Stimulated activated CD8-positive, alpha-beta memory T cell treated with anti-CD3 and anti-CD28 coated beads, Interleukin-15, amount 100 ng/mL, for 24 hours (primary cell): ENCODE results near the gene NRF1.
"Not testable (repeated sequence)": the region's sequence is repeated elsewhere in the genome, so short reads cannot be mapped to it uniquely, and the experiment has no call there.

ENCODE experiments used
- DNase-seq: peaks from one replicate; pipeline ENCODE4 v3.0.0-alpha.2; 2020; ENCODE audit warnings: low read depth

Gene NRF1

DNA sequence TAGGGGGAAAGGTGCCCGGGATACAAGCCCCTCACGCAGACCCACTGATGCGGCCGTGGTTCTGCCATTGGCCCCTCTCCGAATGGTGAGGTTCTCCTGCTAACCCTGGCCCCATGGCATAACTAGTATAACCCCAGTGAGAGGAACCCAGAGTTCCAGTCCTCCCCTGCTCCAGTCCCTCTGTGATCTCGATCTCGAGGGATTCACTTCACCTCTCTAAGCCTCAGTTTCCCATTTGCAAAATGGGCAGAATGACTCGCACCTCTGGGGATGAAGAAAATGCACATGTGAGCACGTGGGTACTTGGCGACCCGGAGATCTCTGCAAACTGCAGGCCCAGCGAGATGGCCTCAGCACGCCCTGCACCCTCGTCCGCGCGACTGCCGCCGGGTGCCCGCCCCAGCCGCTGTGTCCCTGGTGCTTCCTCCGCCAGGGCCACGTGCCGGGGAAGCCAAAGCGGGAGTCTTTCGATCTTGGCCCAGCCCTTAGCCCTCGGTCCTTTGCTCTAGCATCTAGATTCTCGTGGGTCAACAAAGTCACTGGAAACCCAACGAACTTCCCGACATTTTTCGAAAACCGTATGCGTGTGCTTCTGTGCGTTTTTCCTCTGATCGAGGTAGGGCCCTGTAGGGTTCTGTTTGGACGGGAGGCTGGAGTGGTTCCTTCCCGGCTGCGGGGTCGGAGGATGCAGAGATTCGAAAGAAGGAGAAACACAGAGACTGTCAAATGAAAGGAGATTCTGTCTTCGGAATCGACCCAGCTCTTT is 171.5 kb downstream of the NRF1 start:
- DNase-seq: no peak

DNA sequence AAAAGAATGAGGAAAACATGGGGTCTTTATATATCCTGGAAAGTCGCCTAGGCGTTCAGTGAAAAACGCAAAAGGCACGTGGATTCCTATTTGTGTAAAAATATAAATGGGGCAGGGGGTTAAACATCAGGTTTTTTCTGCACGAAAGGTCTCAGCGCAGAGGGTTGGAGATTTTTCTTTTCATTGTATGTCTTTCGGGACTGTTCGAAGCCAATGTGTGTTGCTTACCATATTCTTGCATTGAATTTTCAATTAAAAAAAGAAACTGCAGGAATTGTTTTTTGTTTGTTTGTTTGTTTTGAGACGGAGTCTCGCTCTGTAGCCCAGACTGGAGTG is 172.0 kb downstream of the NRF1 start:
- no peak for DNase-seq

DNA sequence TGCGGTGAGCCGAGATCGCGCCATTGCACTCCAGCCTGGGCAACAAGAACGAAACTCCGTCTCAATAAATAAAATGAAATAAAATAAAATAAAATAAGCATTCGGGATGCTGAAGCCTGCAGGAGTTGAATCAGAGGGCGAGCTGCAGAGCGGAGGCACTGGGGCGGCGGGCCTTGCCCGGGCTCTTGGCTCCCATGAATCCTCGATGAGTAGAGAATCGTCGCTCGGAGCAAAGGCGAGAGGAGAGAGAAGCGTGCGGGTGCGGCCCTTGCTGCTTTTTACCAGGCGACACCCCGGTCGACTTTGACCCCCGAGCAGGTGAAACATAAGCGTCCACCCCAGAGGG is 172.9 kb downstream of the NRF1 start:
- no peak for DNase-seq

DNA sequence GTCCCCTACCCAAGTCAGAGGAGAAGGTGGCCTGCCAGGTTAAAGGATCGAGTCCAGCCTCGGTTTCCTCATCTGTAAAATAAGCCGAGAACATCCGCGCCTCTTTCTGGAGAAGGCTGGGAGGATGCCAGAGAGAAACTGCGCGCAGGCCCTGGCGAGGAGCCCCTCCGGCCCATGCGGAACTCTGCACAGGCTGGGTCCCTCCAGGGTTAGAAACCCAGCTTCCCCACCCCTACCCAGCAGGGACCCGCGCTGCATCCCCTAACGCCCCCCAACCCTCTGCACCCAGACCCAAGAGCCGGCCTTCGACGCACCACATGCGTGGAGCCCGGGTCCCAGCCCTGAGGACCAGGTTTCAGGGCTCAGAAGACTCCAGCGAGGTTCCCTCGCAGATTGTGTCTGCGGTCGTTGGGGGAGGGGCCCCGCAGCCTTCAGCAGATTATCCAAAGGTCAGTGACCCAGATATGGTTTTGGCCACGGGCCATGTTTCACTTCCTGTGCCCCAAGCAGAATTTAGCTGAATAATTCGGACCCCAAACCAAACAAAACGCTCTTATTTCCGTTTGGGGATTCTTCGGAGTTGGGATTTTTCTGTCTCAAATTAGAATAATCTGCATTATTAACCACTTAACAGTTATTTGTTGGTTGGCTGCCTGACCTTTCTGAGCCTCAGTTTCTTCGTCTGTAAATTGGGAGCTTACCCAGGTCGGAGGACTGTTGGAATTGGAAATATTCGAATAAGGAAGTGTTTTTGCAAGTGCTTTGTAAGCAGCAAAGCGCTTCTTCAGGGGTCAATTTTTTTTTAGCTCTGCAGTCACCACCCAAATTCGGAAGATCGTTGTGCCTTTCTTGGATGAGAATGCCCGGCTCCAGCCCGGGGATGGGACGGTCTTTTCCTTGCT is 173.5 kb downstream of the NRF1 start:
- no peak for DNase-seq

DNA sequence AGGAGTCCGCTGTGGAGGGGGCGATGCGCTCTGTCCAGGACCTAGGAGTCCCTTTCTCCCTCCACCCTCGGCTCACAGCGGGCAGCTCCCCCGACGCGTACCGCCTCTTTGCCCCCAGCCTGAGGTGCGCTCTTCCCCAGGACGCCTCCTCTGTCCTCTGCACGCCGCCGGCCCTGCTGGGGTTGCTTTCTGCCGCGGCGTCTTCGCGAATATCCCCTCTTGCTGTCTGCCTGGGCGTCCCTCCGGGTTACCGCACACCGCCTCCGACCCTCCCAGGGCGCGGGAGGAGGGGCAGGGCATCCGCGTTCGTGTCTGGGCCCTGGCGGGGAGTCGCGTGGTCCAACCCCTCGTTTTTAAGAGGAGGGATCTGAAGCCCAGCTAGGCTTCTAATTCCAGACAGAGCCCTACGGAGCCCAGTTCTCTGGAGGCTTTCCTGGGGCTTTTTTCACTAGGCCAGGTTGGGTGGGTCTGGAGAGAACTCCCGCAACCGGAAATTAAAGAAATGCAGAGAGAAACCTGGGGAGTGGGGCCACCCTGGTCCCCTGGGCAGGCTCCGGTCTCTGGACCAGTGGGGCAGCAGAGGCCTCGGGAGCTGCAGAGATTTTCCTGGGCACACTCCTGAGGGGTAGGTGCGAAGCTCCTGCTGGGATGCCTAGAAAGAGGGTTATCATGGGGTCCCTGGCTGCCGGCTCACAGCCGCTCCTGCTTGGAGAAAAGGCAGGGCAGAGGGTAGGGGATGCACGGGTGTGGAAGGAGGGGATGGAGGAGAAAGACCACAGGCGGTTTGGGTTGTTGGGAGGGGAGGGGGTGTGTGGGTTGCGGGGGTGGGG is 174.4 kb downstream of the NRF1 start:
- DNase-seq: no peak

DNA sequence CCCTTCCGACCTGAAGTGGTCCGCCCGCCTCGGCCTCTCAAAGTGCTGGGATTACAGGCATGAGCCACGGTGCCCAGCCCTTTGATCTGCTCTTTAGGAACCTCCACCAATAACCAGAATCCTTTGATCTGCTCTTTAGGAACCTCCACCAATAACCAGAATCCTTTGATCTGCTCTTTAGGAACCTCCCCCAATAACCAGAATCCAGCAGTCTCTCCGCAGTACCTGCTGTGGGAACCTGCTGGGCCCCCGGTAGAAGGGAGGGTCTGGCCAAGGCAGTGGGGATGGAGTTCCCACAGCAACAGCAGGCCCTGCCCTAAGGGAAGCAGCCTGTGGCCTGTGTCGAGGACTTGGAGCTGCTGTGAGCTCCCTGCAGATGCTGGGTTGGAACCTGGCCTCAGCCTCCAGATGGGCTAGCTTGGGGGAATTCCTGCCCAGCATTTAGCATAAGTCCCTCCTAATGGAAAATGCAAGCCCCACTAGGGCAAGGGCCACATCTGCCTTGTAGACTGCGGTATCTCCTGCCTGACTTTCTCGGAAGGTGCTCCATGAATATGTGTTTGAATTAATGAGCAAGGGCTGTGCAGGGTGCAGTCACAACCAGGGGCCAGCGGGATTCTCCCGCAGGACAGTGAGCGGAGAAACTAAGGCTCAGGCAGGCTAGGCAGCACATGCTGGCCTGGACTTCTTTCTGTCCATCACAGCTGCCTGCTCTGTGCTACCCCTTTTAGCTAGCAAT is 175.5 kb downstream of the NRF1 start:
- no peak for DNase-seq

DNA sequence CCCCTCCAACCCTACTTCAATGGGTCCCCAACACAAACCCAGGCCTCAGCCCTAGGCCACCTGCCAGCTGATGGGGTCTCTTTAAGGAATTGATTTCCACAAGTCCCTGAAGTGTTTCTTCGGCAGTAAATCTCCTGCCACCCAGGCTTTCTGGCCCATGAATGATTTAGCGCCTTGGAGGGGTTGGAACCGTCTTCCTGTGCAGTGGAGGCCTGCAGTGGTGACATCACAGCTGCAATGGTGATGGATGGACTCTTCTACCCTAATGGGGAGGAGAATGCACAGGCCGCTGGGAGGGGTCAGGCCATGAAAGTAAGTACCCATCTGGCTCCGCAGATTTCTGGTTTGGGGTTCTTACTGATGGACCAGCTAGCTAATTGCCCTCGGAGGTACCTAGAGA is 177.5 kb downstream of the NRF1 start:
- no peak for DNase-seq

DNA sequence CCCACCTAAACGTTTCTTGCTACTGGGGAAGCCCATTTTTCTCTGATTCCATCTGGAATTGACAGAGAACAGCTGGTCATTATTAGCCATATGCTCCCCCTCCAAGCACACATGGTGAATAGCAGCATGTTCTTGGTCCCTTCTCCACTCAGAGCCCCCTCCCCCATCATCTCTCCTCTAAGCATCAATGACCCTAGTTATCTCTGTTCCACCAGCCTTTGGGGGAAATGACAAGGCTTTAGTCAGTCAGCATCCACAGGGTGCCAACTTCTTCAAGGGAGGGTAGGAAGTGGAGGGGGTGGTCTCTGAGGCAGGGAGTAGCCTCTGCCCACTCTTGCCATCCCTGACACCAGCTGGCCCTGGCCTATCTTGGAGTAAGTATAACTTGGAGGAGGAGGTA is 178.1 kb downstream of the NRF1 start:
- DNase-seq: no peak

DNA sequence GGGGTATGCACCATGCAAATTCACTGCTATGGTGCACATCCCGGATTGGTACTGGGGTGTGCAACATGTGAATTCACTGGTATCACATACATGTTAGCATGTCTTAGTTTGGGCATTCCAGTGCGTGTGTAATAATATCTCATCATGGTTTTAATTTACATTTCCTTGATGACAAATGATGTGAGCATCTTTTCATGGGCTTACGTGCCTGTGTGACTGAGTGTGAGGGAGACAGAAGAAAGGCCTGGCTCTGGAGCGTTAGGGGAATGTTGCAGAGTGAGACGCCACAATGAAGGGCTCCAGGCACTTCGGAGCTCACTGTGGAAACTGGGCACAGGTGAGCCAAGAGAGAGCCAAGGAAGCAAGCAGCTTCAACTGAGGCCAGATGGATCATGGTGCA is 178.6 kb downstream of the NRF1 start:
- no peak for DNase-seq

DNA sequence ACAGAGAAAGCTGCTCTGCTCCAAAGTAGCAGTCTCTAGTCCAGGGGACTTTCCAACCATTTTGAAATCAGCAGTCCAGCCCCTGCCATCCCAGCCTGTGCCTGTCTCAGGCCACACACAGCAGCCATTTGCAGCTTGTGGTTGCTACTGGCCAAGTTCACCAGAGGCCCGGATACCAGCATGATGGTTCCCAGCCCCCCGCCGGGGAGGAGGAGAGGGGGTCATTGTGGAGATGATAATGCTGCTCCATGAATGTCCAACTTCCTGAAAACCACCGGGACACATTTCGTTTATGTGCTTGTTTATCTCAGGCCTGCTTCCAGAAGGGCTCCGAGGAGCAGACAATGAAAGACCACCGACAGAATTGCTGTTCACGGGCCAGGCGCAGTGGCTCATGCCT is 181.2 kb downstream of the NRF1 start:
- DNase-seq: no peak

DNA sequence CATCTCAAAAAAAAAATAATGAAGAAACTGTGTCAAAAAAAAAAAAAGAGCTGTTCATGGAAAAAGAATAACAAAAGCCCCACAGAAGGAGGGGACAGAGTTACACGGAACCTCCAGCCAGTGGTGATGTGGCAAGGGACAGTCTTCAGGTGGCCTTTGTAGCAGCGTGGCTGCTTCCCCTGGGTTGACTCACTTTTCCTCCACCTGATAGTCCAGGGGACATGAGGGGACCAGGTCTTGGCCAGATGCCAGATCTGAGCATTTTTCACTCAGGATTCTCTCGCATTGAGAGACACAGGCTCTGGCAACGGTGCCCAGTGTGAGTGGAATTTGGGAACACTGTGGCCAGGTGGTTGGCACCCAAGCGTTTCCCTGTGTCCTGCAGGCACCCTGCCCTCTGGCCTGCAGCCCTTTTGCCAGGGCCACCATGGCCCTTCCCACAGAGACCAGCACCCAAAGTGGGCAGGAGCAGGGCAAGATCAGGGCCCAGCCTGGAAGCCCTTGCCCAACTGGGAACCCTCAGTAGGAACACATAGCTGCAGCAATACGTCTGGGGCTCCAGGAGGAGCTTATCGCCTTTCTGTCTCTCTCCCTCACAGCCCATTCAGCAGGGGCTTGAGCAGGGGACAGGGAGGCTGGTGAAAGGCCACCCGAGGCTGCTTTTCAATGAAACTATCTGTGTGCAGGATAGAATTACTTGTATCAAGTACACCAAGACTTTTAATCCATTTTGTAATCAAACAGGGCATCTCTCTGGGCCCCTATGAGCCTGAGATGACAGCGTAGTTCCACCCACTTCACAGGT is 182.2 kb downstream of the NRF1 start:
- no peak for DNase-seq

DNA sequence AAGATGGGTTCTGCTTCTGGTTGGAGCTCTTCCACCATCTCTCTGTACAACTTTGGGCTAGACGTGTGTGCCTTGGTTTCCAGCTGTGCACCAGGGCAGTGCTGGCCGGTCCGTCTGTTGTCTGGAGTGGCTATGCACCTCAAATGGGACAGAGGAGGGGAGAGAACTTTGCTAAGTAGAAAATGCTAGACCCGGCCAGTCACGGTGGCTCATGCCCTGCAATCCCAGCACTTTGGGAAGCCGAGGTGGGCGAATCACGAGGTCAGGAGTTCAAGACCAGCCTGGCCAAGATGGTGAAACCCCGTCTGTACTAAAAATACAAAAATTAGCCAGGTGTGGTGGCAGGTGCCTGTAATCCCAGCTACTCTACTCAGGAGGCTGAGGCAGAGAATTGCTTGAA is 182.9 kb downstream of the NRF1 start:
- DNase-seq: not testable (repeated sequence)

DNA sequence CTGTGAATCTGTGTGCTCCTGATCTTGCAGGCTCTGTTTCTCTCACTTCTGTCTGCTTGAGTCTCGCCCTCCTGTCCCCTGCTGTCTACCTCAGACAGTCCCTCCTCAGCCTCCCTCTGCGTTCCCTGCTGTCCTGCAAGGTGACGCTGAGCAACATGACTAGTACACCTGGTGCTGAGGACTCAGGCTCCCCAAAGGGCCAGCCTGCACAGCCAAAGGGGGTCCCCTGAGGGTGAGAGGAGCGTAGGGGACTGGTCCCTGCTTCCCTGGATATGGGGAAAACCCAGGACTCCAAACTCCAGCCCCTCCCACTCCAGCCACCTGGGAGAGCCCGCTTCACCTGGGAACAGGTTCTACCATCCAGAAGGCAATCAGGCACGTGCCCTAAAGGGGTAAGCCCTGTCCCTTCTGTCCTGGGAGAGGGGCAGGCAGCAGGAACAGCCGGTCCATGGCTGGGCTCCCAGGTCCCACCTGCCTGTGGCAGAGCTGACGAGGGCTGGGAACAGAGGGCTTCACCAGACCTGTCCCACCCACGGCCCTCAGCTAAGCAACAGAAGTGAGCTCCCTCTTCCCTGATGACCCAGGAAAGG is 184.8 kb downstream of the NRF1 start:
- no peak for DNase-seq

DNA sequence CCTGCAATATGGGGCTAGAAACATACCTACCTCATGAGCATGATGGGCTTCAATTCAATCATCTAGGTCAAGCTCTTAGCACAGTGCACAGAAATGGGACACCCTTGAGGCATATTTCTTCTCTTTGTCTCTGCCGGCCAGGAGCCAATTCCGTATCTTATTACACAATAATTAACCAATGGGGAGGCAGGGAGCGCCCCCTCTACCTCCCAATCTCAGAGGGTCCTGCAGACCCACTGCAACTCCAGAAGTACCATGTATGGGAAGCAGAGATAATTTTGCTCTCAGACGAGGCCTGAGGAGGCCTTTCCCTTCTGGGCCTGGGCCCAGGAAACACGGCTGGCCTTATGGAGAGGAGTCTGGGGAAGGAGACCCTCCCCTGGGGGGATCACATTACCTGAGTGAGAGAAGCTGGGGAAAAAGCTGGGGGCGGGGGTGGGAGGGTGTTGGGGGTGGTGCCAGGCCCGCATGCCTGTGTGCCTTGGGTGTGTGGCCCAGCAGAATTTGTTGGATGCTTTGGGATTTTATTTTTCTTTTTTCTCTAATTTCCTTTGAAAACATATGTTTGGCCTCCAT is 185.8 kb downstream of the NRF1 start:
- no peak for DNase-seq

DNA sequence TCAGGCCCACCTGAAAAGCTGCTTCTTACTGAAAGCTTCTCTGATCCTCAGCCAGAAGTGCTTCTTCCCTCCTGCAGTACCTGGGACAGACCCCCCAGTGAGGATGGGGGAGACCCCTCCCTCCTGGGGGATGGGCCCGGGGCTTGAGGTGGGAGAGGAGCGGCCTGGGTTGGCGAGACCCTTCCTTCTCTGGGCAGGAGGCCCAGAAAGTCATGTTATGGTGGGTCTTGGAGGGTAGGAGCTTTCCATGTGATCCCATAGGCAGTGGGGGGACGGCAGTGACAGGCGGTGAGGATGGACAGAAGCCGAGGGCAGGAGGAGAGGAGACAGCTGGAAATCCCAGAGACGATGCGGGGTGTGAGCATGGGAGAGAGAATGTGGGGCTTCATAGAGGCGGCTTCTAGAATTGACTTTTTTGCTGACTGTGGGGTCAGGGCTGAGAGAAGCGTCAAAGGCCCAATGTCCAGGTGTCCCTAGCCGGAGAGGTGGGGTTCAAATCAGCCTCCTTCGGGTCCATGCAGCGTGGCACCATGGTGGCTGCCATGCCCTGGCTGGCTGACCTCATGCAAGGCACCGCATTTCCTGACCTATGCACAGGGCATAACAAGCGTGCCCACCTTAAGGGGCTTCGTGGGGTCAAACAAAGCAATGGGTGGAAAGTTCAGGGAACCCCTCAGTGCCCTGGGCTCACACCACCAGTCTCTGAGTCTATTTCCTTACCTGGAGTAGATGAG is 187.3 kb downstream of the NRF1 start:
- no peak for DNase-seq

DNA sequence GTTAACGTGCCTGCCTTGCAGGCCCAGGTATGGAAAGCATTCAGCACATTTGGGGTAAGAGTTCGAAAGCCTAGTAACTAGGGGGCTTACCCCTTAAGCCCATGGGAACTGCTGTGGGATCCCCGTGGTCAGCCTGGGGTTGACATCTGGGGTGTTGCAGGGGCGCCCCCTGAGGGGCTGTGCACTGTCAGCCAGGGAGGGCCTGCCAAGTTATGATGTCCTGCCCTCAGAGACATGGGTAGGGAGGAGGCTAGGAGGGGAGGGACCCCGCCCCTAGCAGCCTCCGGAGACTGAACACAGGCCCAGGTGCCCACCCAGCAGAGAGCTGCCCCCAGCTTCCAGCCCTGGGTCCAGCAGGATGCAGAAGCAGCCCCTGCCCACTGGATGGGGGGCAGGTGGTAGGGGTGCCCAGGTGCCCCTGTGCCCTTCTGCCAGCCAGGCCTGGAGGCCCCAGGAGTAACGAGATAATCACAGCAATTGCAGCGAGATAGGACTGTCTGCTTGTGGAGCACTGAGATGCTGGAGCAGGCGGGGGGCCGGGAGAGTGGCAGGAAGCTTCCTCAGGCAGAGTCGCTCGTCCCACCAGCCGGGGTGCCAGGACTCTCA is 187.9 kb downstream of the NRF1 start:
- DNase-seq: no peak

DNA sequence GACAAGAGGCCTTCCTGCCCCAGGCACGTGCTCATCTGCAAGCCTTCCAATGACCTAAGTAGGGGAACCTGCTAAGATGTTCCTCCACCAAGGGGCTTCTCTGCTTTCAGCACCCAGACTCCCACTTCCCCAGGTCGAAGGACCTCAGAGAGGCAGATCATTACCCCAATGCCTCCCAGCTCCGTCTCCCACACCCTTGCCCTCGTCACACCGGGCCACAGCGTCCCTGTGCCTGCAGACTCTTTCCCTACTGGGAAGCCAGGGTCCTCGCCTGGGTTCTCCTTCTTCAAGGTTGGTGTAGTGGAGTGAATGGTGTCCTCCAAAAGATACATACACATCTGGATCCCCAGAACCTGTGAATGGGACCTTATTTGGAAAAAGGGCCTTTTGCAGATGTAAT is 189.4 kb downstream of the NRF1 start:
- no peak for DNase-seq

DNA sequence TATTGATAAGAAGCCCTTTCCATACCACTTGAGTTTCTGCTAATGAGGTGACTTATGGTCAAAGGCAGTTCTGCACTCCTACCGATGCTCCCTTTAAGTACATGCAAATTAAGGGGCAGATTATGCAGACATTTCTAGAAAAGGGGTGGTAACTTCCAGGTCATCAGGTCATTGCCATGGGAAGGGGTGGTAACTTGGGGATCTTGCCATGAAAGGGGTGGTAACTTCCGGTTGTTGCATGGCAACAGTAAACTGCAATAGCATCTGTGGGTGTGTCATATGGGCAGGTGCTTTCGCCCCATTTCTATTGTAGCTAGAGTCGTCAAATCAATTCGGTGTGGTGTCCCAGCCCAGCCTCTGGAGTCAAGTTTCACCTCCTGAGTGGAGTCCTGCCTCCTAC is 190.4 kb downstream of the NRF1 start:
- DNase-seq: no peak

DNA sequence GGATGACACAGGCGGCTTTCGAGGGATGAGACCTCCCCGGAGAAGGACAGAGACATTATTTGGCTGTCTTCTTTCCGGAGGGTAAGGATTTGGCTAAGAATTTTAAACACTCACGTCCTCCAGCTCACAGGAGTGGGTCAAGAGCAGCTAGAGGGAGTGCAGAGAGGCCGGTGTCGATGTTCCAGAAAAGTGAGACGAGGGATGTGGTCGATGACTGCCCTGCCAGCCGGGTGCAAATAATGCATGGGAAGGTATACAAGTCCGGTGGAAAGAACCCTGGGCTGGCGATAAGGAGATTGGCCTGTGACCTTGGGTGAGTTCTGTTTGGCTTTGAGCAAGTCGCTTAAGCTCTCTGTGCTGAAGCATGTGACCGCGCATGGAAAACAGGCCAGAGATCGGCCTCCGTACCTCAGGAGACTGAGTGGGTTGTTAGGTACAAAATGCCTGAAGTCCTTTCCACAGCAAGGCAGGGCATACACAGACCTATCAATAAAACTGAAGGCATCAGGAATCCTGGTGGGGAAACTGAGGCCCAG is 192.1 kb downstream of the NRF1 start:
- no peak for DNase-seq
